ENCODE measurements around the gene GZF1.
"Not testable (repeated sequence)": the region's sequence is repeated elsewhere in the genome, so short reads cannot be mapped to it uniquely, and the experiment has no call there.

Gene GZF1

DNA sequence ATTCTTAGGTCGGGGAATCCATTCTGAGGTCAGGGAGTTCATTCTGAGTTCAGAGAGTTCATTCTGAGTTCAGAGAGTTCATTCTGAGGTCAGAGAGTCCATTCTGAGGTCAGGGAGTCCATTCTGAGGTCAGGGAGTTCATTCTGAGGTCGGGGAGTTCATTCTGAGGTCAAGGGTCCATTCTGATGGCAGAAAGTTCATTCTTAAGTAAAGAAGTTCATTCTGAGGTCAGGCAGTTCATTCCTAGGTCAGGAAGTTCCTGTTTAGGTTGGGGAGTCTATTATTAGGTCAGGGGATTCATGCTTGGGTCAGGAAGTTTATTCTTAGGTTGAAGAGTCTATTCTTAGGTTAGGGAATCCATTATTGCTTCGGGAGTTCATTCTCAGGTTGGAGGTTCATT is 27.9 kb upstream of the GZF1 start:
- H3K4me1 Mint-ChIP-seq (ENCODE audit: low read depth in 2 of 2), result peaks cover 4 to 6% of the 10 kb centered on the region in 2 donors
- peak overlapping the region; percentile 28 to 57 for H3K27ac Mint-ChIP-seq
- ATAC-seq (replicated peaks) (no peak), DNase-seq (no peak)
- no peaks in the 10 kb centered on the region for H3K9me3 Mint-ChIP-seq
- H3K36me3 Mint-ChIP-seq (ENCODE audit: insufficient read depth), result no peaks in the 10 kb centered on the region
- H3K27me3 Mint-ChIP-seq, result peaks cover 0 to 9% of the 10 kb centered on the region in 2 donors
- H3K4me3 Mint-ChIP-seq, result no peak overlapping the region

DNA sequence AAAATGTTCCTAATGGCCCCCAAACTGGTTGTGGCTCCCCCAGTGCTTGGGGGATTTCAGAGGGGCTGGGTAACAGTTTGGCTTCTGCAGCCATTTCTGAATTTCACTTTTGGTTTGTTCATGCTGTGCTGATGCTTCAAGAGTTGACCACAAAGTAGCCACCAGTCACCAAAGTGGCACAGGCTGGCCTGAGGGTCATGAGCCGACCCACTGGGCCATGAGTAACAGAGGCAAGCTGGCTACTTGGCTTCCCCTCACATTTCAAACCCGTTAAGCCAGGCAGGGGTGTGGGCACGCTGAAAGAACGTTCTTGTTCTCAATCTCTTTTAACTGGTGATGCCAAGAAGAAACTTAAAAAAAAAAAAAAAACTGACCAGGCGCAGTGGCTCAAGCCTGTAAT is 26.5 kb upstream of the GZF1 start:
- Mint-ChIP-seq H3K36me3 (ENCODE audit: insufficient read depth) (no peaks in the 10 kb centered on the region), H3K27ac (no peak overlapping the region), H3K4me1 (ENCODE audit: low read depth in 2 of 2) (peaks cover 4 to 6% of the 10 kb centered on the region in 2 donors), H3K9me3 (no peaks in the 10 kb centered on the region), H3K4me3 (no peak overlapping the region), H3K27me3 (peaks cover 0 to 9% of the 10 kb centered on the region in 2 donors)
- ATAC-seq (replicated peaks) (no peak), DNase-seq (no peak)

DNA sequence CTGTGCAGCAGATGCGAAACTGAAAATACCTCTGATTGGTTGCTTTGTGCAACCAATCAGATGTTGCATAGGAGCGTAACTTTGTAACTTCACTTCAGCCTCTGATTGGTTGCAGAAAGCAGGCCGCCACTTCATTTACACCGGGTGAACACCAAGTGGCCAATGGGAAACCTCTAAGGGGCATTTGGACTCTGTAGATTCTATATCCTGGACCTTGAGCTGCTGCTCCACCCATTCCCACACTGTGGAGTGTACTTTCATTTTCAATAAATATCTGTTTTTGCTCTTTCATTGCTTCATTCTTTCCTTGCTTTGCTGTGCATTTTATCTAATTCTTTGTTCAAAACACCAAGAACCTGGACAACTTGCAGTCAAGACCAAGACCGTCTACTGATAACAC is 25.5 kb upstream of the GZF1 start:
- DNase-seq (no peak), ATAC-seq (replicated peaks) (no peak)
- Mint-ChIP-seq H3K4me3 (no peak overlapping the region), H3K9me3 (no peaks in the 10 kb centered on the region), H3K27ac (no peak overlapping the region), H3K36me3 (ENCODE audit: insufficient read depth) (no peaks in the 10 kb centered on the region), H3K27me3 (peaks cover 0 to 2% of the 10 kb centered on the region in 2 donors), H3K4me1 (ENCODE audit: low read depth in 2 of 2) (peaks cover 4 to 6% of the 10 kb centered on the region in 2 donors)

DNA sequence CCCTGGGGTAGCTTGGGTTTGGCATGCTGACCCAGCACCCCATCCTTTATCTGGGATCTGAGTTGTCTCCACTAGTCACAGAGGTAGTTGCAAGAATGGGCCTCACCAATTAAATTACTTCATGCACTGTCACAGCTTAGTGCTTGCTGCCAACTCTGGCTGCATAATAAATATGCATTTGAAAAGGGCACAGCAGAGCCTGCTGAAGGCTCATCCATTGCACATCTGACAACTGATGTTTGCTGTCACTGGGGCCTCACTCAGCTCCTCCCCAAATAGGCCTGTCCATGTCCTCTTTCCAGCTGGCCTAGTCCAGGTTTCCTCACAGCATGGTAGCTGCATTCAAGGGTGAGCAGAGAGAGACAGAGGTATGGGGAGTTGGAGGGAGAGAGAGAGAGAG is 24.7 kb upstream of the GZF1 start:
- peaks cover 0 to 6% of the 10 kb centered on the region in 2 donors for H3K27me3 Mint-ChIP-seq
- H3K9me3 Mint-ChIP-seq, result no peaks in the 10 kb centered on the region
- H3K36me3 Mint-ChIP-seq (ENCODE audit: insufficient read depth), result peaks cover 3% of the 10 kb centered on the region
- ATAC-seq (replicated peaks) (no peak), DNase-seq (no peak)
- H3K4me1 Mint-ChIP-seq (ENCODE audit: low read depth in 2 of 2), result peaks cover 4 to 6% of the 10 kb centered on the region in 2 donors
- no peak overlapping the region for H3K4me3 Mint-ChIP-seq
- no peak overlapping the region for H3K27ac Mint-ChIP-seq

DNA sequence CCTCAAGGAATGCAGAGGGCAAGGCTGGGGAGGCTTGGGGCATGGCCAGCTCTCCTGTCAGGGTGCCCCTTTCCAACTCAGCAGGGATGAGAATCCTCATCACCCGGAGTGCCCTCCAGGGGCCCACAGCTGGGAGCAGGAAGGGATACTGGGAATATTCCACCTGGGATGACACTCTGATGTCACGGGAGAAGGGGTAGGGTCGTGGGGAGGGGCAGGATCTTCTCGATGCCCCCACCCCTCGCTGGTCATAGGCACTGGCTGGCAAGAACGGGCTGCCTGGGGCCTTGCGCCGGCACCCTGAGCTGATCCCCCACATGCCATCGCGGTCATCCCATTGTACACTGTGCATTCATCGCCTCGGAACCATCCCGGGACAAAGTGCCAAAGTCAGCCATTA is 22.0 kb upstream of the GZF1 start:
- peaks cover 0 to 8% of the 10 kb centered on the region in 2 donors for H3K27me3 Mint-ChIP-seq
- H3K36me3 Mint-ChIP-seq (ENCODE audit: insufficient read depth), result peaks cover 8% of the 10 kb centered on the region
- no peak overlapping the region for H3K27ac Mint-ChIP-seq
- H3K4me1 Mint-ChIP-seq (ENCODE audit: low read depth in 2 of 2), result no peaks in the 10 kb centered on the region
- no peak overlapping the region for H3K4me3 Mint-ChIP-seq
- ATAC-seq (replicated peaks), result no peak
- H3K9me3 Mint-ChIP-seq, result no peaks in the 10 kb centered on the region
- DNase-seq, result no peak

DNA sequence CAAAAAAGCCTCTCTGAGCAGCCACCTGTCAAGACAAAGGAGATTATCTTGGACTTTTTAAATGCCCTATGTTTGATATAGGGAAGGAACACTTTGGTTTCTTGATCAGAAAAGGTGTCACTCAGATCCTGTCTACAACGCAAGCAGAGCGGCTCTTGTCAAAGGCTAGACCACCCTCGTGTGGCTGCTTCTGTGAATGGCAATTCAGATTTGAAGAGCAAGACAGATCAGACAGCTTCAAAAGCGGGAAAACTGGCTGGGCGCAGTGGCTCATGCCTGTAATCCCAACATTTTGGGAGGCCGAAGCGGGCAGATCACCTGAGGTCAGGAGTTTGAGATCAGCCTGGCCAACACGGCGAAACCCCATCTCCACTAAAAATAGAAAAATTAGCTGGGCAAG is 21.5 kb upstream of the GZF1 start:
- Mint-ChIP-seq H3K27me3 (peaks cover 0 to 8% of the 10 kb centered on the region in 2 donors), H3K9me3 (no peaks in the 10 kb centered on the region), H3K27ac (no peak overlapping the region), H3K4me1 (ENCODE audit: low read depth in 2 of 2) (no peaks in the 10 kb centered on the region), H3K36me3 (ENCODE audit: insufficient read depth) (peaks cover 13% of the 10 kb centered on the region), H3K4me3 (no peak overlapping the region)
- DNase-seq (peak in 1 of 3 experiments; percentile 18), ATAC-seq (replicated peaks) (peak; percentile 43)

DNA sequence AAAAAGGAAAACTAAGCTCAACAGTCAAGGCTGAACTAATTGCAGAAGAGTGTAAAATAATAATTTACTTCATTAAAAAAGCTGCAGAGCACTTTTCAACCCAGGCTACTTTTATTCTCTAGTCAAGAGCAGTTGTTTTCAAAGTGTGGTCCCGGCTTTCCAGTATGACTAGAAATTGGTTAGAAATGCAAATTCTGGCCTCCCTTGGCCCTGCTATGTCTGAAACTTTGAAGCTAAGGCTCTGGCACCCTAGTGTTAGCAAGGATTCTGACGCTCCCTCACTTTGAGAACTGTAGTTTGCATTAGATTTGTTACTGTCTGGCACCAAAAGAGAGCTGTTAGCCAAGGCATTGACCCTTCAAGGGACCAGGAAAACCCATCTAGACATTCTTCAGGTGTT is 20.9 kb upstream of the GZF1 start:
- ATAC-seq (replicated peaks), result no peak

DNA sequence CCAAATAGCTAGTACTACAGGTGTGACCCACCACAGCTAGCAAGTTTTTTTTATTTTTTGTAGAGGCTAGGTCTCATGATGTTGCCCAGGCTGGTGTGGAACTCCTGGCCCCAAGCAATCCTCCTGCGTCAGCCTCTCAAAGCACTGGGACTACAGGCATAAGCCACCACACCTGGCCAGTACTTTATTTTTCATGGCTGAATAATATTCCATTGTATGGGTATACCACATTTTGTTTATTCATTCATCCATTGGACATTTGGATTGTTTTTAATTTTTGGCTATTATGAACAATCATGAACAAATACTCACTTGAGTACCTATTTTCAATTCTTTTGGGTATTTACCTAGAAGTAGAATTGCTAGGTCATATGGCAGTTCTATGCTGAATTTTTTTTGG is 18.4 kb upstream of the GZF1 start:
- H3K9me3 Mint-ChIP-seq, result no peaks in the 10 kb centered on the region
- H3K27ac Mint-ChIP-seq, result no peak overlapping the region
- no peaks in the 10 kb centered on the region for H3K4me1 Mint-ChIP-seq (ENCODE audit: low read depth in 2 of 2)
- no peak overlapping the region for H3K4me3 Mint-ChIP-seq
- peaks cover 13% of the 10 kb centered on the region for H3K36me3 Mint-ChIP-seq (ENCODE audit: insufficient read depth)
- peaks cover 0 to 8% of the 10 kb centered on the region in 2 donors for H3K27me3 Mint-ChIP-seq
- DNase-seq, result no peak
- ATAC-seq (replicated peaks), result no peak

More for the DNA sequence above, 20.9 kb upstream of the GZF1 start:
- H3K36me3 Mint-ChIP-seq (ENCODE audit: insufficient read depth), result peaks cover 13% of the 10 kb centered on the region
- no peak overlapping the region for H3K27ac Mint-ChIP-seq
- H3K9me3 Mint-ChIP-seq, result no peaks in the 10 kb centered on the region
- H3K27me3 Mint-ChIP-seq, result peaks cover 0 to 8% of the 10 kb centered on the region in 2 donors
- no peak overlapping the region for H3K4me3 Mint-ChIP-seq
- DNase-seq, result no peak
- H3K4me1 Mint-ChIP-seq (ENCODE audit: low read depth in 2 of 2), result no peaks in the 10 kb centered on the region

DNA sequence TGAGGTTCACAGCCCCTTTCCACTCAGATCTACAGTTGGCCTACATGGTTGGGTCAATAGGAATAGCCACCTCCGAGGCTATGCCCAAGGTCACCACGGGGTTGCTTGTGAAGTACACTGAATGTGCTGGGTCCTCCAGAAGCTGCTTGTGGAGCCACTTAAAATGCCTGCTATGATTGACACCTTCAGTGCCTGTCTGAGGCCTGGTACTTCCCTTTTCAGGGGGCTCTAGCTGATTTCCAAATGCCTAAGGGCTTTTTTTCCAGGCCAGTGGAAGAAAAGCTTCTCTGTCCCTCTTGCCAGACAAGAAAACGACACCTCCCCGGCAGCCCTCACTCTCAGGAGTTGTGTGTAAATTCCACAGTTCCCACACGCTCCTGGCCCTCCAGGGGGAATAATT is 17.6 kb upstream of the GZF1 start:
- H3K9me3 Mint-ChIP-seq, result no peaks in the 10 kb centered on the region
- H3K4me3 Mint-ChIP-seq, result no peak overlapping the region
- H3K4me1 Mint-ChIP-seq (ENCODE audit: low read depth in 2 of 2), result peaks cover under 1 to 2% of the 10 kb centered on the region in 2 donors
- H3K27ac Mint-ChIP-seq, result no peak overlapping the region
- H3K36me3 Mint-ChIP-seq (ENCODE audit: insufficient read depth), result peaks cover 15% of the 10 kb centered on the region
- DNase-seq, result no peak
- no peak for ATAC-seq (replicated peaks)
- peaks cover 0 to 8% of the 10 kb centered on the region in 2 donors for H3K27me3 Mint-ChIP-seq

DNA sequence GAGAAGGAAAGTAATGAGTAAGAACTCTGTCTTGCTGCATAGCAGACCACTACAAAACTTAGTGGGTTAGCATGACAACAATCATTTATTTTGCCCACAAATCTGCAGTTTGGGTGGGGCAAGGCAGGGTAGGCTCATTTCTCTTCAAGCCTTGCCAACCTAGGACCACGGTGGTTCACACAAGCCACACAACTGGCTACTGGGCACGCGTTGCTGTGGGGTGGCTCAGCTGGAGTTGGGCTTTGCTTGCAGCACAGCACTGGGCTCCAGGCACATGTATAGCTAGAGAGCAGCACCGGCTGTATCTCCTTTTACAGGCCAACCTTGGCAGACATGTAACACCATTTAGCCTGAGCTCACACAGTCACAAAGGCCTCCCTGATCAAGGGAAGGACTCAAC is 16.0 kb upstream of the GZF1 start:
- Mint-ChIP-seq H3K27ac (no peak overlapping the region), H3K27me3 (peaks cover 0 to 8% of the 10 kb centered on the region in 2 donors), H3K9me3 (no peaks in the 10 kb centered on the region), H3K36me3 (ENCODE audit: insufficient read depth) (peaks cover 31% of the 10 kb centered on the region), H3K4me3 (no peak overlapping the region), H3K4me1 (ENCODE audit: low read depth in 2 of 2) (peaks cover 6 to 13% of the 10 kb centered on the region in 2 donors)
- ATAC-seq (replicated peaks) (no peak), DNase-seq (no peak)

DNA sequence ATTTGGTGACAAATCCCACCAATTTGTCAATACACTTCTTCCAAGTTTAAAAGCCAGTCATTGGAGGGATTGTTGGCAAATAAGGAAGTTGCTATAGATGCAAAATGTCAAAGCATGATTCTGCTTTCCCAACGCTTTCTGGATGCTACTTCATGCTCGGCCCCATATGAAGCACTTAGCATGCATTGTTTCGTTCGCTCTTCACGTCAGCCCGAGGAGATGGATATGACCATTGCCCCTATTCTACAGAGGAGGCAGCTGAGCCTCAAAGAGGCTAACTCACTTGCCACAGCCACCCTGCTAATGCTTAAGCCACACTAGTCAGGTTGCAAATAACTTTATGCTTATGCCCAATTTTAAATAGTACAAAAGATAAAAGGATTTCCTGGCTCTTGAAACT is 14.2 kb upstream of the GZF1 start:
- H3K36me3 Mint-ChIP-seq (ENCODE audit: insufficient read depth), result peaks cover 34% of the 10 kb centered on the region
- H3K4me3 Mint-ChIP-seq, result no peak overlapping the region
- no peak for DNase-seq
- H3K27me3 Mint-ChIP-seq, result no peaks in the 10 kb centered on the region
- H3K4me1 Mint-ChIP-seq (ENCODE audit: low read depth in 2 of 2), result peaks cover 12 to 18% of the 10 kb centered on the region in 2 donors
- no peaks in the 10 kb centered on the region for H3K9me3 Mint-ChIP-seq
- no peak for ATAC-seq (replicated peaks)
- H3K27ac Mint-ChIP-seq, result peak overlapping the region; percentile 80 to 82

DNA sequence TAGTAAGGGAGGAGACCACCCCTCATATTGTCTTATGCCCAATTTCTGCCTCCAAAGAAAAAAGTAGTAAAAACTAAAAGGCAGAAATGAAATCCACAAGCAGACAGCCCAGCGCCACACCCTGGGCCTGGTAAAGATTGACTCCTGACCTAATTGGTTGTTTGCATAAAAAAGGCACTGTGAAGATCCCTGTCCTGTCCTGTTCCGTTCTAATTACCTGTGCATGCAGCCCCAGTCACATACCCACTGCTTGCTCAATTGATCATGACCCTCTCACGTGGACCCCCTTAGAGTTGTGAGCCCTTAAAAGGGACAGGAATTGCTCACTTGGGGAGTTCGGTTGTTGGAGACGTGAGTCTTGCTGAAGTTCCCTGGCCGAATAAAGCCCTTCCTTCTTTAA is 13.5 kb upstream of the GZF1 start:
- Mint-ChIP-seq H3K4me1 (ENCODE audit: low read depth in 2 of 2) (peaks cover 14 to 18% of the 10 kb centered on the region in 2 donors), H3K4me3 (peak overlapping the region in 1 of 2 donors; percentile 27), H3K27ac (peak overlapping the region; percentile 53 to 100), H3K36me3 (ENCODE audit: insufficient read depth) (peaks cover 35% of the 10 kb centered on the region)
- not testable (repeated sequence) for H3K27me3 Mint-ChIP-seq; DNase-seq; H3K9me3 Mint-ChIP-seq; ATAC-seq (replicated peaks)

DNA sequence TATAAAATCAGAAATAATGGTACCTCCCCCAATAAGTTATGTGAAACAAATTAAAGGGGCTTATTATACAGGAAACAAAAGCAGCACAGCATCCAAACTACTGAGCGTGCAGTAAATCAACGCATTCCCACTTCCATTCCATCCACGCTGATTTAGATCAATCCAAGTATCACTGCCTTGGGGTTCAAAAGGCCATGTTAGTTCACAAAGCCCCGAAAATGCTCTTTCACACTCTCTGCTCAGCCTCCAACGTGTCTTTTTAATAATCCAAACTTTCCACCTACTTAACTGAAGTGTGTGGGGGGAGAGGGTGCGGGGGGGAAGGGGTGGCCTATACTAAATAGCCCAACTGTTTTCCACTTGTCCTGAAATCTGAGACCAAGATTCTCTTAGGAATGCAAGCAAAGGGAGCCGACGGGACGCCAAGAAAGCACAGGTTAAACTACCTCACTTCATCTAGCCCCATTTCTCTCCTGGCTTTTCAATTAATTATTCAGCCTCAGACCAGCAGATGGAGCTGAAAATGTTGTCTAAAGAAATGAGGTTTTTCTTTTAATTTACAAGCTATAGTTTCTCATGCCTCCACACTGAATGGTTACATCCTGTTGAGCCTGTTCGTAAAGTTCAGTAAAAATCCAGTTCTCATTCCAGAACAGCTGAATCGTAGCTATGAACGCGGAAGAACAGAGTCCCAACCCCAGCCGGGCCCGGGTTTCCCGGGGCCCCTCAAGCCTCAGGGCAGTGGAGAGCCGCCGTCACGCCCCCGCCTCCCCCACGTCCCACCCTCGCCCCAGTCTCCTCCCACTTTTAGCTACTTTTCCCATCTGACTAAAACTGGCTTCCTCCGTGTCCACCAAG is 12.4 kb upstream of the GZF1 start:
- DNase-seq (no peak), ATAC-seq (replicated peaks) (peak; percentile 41)
- H3K27me3 Mint-ChIP-seq, result no peaks in the 10 kb centered on the region
- H3K27ac Mint-ChIP-seq, result peak overlapping the region; percentile 100
- no peaks in the 10 kb centered on the region for H3K9me3 Mint-ChIP-seq
- H3K4me3 Mint-ChIP-seq, result peak overlapping the region; percentile 94 to 95
- H3K4me1 Mint-ChIP-seq (ENCODE audit: low read depth in 2 of 2), result peaks cover 14 to 18% of the 10 kb centered on the region in 2 donors
- peaks cover 40% of the 10 kb centered on the region for H3K36me3 Mint-ChIP-seq (ENCODE audit: insufficient read depth)

DNA sequence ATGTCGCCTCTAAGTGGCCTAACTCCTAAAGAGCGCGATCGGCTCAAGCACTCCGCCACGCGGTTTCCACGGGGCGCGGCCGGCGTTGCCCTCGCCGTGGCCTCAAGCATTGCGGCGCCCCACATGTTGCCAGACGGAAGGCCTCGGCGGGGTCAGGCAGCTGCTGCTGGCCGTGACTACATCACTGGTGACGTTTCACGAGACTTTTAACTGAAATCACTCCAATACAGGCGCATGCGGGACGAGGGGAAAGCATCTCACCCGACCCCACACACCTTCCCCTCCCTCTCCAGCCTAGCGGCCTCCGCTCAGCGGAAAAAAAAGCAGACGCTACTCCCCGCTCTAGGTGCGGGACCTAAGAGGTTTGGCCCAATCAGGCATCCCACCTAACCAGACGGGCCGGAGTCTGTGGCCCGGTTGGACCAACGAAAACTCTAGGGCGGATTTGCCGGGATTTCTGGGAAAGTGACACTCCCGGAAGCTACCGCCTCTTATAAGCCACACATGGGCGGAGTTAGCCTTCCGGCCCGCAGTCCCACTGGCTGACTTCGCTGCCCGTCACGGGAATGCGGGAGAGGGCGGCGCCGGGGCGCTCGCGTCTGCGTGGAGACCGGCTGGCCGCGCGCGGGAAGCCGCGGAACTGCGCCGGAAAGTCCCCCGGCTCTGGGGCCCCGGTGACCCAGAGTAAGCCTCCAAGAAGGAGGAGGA is 11.6 kb upstream of the GZF1 start, which contains the start of gene NXT1:
Gene NXT1 (plus strand): TSS at position 596 of the 708 bp plus-strand sequence. CDS start 3,251 bp downstream, outside the sequence.
- DNase-seq (peak; percentile 96 to 98 (median 98)), ATAC-seq (replicated peaks) (peak; percentile 74)
- peak within 1 kb of the TSS; percentile 100 for H3K27ac Mint-ChIP-seq
- H3K4me3 Mint-ChIP-seq, result peak within 1 kb of the TSS; percentile 94 to 95
- H3K27me3 Mint-ChIP-seq, result no peaks in the 10 kb centered on the region
- H3K4me1 Mint-ChIP-seq (ENCODE audit: low read depth in 2 of 2), result peaks cover 14 to 18% of the 10 kb centered on the region in 2 donors
- H3K9me3 Mint-ChIP-seq, result no peaks in the 10 kb centered on the region
- peaks cover 37% of the 10 kb centered on the region for H3K36me3 Mint-ChIP-seq (ENCODE audit: insufficient read depth)

Measured in effector memory CD8-positive, alpha-beta T cell (primary cell).